ENCODE results near the gene MLLT6.

DNA sequence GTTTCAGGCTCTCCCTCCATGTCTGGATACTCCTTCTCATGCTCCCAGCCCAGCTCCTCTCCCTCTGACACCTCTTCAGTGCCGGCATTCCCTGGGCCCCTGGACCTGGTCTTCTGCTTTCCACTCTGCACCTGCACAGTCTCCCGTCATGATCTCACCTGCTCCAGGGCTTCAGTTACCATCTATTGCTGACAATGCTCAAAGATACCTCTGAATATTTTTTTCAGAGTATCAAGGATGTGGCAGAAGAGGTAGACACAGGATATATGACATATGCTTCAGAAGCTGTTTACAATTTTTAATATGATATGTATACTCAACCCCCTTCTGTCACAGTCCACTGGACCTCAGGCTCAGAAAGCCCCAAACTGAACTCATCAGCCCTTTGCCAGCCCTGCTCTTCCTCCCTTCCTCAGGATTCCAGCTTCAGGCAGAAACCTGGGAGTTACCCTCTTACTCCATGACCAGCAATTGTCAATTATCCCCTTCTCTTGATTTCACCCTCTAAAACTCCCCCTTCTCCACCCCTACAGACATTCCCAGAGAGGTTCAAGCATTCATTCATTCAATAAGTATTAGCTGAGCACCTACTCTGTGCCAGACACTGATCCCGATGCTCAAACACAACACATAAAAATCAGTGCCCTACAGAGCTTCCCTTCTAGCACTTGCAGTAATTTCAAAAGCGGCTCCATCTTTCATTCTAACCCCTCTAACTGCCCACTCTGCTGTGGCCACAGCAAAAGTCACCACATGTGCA lies 7.8 kb upstream of the MLLT6 start:
- TF ChIP-seq, protein P1, sequence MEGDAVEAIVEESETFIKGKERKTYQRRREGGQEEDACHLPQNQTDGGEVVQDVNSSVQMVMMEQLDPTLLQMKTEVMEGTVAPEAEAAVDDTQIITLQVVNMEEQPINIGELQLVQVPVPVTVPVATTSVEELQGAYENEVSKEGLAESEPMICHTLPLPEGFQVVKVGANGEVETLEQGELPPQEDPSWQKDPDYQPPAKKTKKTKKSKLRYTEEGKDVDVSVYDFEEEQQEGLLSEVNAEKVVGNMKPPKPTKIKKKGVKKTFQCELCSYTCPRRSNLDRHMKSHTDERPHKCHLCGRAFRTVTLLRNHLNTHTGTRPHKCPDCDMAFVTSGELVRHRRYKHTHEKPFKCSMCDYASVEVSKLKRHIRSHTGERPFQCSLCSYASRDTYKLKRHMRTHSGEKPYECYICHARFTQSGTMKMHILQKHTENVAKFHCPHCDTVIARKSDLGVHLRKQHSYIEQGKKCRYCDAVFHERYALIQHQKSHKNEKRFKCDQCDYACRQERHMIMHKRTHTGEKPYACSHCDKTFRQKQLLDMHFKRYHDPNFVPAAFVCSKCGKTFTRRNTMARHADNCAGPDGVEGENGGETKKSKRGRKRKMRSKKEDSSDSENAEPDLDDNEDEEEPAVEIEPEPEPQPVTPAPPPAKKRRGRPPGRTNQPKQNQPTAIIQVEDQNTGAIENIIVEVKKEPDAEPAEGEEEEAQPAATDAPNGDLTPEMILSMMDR (IDR thresholded peaks at IDR 0.05), result no peak
- TF ChIP-seq SIN3A (IDR thresholded peaks at IDR 0.05; ENCODE audit: borderline replicate concordance, insufficient read depth, low read depth, low read length) (no peak), POLR2AphosphoS5 (IDR thresholded peaks at IDR 0.05; ENCODE audit: low read depth, low read length) (no peak), TCF7L2 (IDR thresholded peaks at IDR 0.05; ENCODE audit: low read depth, low read length) (no peak)
- TF ChIP-seq, protein P2, sequence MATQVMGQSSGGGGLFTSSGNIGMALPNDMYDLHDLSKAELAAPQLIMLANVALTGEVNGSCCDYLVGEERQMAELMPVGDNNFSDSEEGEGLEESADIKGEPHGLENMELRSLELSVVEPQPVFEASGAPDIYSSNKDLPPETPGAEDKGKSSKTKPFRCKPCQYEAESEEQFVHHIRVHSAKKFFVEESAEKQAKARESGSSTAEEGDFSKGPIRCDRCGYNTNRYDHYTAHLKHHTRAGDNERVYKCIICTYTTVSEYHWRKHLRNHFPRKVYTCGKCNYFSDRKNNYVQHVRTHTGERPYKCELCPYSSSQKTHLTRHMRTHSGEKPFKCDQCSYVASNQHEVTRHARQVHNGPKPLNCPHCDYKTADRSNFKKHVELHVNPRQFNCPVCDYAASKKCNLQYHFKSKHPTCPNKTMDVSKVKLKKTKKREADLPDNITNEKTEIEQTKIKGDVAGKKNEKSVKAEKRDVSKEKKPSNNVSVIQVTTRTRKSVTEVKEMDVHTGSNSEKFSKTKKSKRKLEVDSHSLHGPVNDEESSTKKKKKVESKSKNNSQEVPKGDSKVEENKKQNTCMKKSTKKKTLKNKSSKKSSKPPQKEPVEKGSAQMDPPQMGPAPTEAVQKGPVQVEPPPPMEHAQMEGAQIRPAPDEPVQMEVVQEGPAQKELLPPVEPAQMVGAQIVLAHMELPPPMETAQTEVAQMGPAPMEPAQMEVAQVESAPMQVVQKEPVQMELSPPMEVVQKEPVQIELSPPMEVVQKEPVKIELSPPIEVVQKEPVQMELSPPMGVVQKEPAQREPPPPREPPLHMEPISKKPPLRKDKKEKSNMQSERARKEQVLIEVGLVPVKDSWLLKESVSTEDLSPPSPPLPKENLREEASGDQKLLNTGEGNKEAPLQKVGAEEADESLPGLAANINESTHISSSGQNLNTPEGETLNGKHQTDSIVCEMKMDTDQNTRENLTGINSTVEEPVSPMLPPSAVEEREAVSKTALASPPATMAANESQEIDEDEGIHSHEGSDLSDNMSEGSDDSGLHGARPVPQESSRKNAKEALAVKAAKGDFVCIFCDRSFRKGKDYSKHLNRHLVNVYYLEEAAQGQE (IDR thresholded peaks at IDR 0.05; ENCODE audit: insufficient read depth in 1 of 2, low read depth in 2 of 2, low read length in 1 of 2), result no peak

Measured in Panc1 (cell line).